ENCODE results near the gene TMEM132A.

DNA sequence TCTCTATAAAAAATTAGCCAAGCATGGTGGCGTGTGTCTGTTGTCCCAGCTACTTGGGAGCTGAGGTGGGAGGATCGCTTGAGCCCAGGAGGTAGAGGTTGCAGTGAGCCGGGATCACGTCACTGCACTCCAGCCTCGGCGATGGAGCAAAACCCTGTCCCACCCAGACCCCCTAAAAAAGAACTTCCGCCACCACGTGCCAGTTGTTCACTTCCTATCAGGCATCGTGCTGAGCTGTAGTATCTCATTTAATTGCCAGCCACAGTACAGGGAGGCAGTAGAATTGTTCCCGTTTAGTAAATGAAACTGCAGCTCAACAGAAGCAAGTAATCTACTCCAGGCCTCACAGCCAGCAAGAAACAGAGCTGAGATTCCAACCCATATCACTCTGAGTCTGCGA lies 3.0 kb upstream of the TMEM132A start:
- TF ChIP-seq, protein P1, sequence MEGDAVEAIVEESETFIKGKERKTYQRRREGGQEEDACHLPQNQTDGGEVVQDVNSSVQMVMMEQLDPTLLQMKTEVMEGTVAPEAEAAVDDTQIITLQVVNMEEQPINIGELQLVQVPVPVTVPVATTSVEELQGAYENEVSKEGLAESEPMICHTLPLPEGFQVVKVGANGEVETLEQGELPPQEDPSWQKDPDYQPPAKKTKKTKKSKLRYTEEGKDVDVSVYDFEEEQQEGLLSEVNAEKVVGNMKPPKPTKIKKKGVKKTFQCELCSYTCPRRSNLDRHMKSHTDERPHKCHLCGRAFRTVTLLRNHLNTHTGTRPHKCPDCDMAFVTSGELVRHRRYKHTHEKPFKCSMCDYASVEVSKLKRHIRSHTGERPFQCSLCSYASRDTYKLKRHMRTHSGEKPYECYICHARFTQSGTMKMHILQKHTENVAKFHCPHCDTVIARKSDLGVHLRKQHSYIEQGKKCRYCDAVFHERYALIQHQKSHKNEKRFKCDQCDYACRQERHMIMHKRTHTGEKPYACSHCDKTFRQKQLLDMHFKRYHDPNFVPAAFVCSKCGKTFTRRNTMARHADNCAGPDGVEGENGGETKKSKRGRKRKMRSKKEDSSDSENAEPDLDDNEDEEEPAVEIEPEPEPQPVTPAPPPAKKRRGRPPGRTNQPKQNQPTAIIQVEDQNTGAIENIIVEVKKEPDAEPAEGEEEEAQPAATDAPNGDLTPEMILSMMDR (IDR thresholded peaks at IDR 0.05), result no peak
- TF ChIP-seq, protein P2, sequence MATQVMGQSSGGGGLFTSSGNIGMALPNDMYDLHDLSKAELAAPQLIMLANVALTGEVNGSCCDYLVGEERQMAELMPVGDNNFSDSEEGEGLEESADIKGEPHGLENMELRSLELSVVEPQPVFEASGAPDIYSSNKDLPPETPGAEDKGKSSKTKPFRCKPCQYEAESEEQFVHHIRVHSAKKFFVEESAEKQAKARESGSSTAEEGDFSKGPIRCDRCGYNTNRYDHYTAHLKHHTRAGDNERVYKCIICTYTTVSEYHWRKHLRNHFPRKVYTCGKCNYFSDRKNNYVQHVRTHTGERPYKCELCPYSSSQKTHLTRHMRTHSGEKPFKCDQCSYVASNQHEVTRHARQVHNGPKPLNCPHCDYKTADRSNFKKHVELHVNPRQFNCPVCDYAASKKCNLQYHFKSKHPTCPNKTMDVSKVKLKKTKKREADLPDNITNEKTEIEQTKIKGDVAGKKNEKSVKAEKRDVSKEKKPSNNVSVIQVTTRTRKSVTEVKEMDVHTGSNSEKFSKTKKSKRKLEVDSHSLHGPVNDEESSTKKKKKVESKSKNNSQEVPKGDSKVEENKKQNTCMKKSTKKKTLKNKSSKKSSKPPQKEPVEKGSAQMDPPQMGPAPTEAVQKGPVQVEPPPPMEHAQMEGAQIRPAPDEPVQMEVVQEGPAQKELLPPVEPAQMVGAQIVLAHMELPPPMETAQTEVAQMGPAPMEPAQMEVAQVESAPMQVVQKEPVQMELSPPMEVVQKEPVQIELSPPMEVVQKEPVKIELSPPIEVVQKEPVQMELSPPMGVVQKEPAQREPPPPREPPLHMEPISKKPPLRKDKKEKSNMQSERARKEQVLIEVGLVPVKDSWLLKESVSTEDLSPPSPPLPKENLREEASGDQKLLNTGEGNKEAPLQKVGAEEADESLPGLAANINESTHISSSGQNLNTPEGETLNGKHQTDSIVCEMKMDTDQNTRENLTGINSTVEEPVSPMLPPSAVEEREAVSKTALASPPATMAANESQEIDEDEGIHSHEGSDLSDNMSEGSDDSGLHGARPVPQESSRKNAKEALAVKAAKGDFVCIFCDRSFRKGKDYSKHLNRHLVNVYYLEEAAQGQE (IDR thresholded peaks at IDR 0.05; ENCODE audit: low read depth, low read length), result no peak
- no peak for TF ChIP-seq GATA2 (CRISPR knock-in tag; IDR thresholded peaks at IDR 0.05)
- TF ChIP-seq, protein P3, sequence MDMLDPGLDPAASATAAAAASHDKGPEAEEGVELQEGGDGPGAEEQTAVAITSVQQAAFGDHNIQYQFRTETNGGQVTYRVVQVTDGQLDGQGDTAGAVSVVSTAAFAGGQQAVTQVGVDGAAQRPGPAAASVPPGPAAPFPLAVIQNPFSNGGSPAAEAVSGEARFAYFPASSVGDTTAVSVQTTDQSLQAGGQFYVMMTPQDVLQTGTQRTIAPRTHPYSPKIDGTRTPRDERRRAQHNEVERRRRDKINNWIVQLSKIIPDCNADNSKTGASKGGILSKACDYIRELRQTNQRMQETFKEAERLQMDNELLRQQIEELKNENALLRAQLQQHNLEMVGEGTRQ (IDR thresholded peaks at IDR 0.05; ENCODE audit: borderline replicate concordance, low read depth, low read length), result no peak
- TF ChIP-seq GABPA (IDR thresholded peaks at IDR 0.05; ENCODE audit: low read depth), result no peak
- no peak for TF ChIP-seq ELF1 (IDR thresholded peaks at IDR 0.05)
- TF ChIP-seq POLR2AphosphoS5 (IDR thresholded peaks at IDR 0.05; ENCODE audit: low read depth, low read length), result no peak
- no peak for TF ChIP-seq MXI1 (IDR thresholded peaks at IDR 0.05; ENCODE audit: low read depth, low read length)
- no peak for TF ChIP-seq FOXM1 (IDR thresholded peaks at IDR 0.05; ENCODE audit: low read depth)
- no peak for TF ChIP-seq EP300 (IDR thresholded peaks at IDR 0.05; ENCODE audit: borderline replicate concordance in 1 of 2, low read depth in 1 of 2, low read length in 1 of 2)
- no peak for TF ChIP-seq RAD21 (IDR thresholded peaks at IDR 0.05; ENCODE audit: low read length)
- no peak for TF ChIP-seq EZH2phosphoT487 (IDR thresholded peaks at IDR 0.05; ENCODE audit: borderline replicate concordance, low read depth)
